ENCODE measurements around the gene ACTG2.

ACTG2 gene

DNA sequence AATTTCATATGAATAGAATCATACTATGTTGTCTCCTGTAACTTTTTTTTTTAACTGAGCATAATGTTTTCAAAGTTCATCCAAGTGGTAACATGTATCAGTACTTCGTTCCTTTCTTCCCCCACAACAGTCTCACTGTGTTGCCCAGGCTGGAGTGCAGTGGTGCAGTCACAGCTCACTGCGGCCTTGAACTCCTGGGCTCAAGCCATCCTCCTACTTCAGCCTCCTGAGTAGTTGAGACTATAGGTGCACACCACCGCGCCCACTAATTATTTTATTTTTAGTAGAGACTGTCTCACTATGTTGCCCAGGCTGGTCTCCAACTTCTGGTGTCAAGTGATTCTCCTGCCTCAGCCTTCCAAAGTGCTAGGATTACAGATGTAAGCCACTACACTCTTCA is 68.5 kb downstream of the ACTG2 start:
- no peak overlapping the region for H3K9ac ChIP-seq (ENCODE audit: low read length)
- no peak overlapping the region for H2BK15ac ChIP-seq (ENCODE audit: low read depth, poor library complexity, severe bottlenecking)
- no peak overlapping the region for H2BK120ac ChIP-seq (ENCODE audit: low read depth, low read length)
- no peak overlapping the region for H2AFZ ChIP-seq (ENCODE audit: low read depth, low read length)
- no peak overlapping the region for H4K91ac ChIP-seq (ENCODE audit: low read length)
- no peak overlapping the region for H2AK5ac ChIP-seq (ENCODE audit: low read length, severe bottlenecking)
- H3K36me3 ChIP-seq (ENCODE audit: control insufficient read depth in 1 of 2, insufficient read depth in 2 of 2, low read depth in 1 of 2, low read length in 2 of 2): peaks cover 23 to 39% of the 10 kb centered on the region in 2 experiments
- H3K4me3 ChIP-seq (ENCODE audit: insufficient read depth in 1 of 2, low read depth in 1 of 2, low read length in 2 of 2): no peak overlapping the region
- H4K8ac ChIP-seq (ENCODE audit: low read length): no peak overlapping the region
- H3K4me1 ChIP-seq (ENCODE audit: control insufficient read depth, insufficient read depth, low read depth, low read length): no peaks in the 10 kb centered on the region
- peaks cover 16% of the 10 kb centered on the region for H3K79me1 ChIP-seq (replicated peaks; ENCODE audit: low read length, poor library complexity, severe bottlenecking)
- no peak overlapping the region for H3K4ac ChIP-seq (ENCODE audit: low read depth in 1 of 2, low read length in 2 of 2)
- H2BK5ac ChIP-seq (ENCODE audit: low read depth, low read length, poor library complexity, severe bottlenecking): no peak overlapping the region
- H3K4me2 ChIP-seq (ENCODE audit: low read length, poor library complexity, severe bottlenecking): no peak overlapping the region
- no peak overlapping the region for H3K27ac ChIP-seq (ENCODE audit: low read length, poor library complexity, severe bottlenecking)
- no peak for DNase-seq
- WGBS: 98% methylated on average over 4 of the region's 4 CpGs
- H3K9me3 ChIP-seq (ENCODE audit: control insufficient read depth, low read length): peaks cover 3% of the 10 kb centered on the region
- no peak overlapping the region for H3K18ac ChIP-seq (ENCODE audit: low read depth in 1 of 2, low read length in 2 of 2)
- no peak overlapping the region for H3K23ac ChIP-seq (ENCODE audit: low read length in 2 of 2)
- no peak overlapping the region for H3K14ac ChIP-seq (ENCODE audit: low read length in 2 of 2)
- H3K27me3 ChIP-seq (ENCODE audit: control insufficient read depth in 1 of 2, insufficient read depth in 1 of 2, low read length in 2 of 2): no peaks in the 10 kb centered on the region
- H2BK12ac ChIP-seq (ENCODE audit: low read length in 2 of 2): no peak overlapping the region

DNA sequence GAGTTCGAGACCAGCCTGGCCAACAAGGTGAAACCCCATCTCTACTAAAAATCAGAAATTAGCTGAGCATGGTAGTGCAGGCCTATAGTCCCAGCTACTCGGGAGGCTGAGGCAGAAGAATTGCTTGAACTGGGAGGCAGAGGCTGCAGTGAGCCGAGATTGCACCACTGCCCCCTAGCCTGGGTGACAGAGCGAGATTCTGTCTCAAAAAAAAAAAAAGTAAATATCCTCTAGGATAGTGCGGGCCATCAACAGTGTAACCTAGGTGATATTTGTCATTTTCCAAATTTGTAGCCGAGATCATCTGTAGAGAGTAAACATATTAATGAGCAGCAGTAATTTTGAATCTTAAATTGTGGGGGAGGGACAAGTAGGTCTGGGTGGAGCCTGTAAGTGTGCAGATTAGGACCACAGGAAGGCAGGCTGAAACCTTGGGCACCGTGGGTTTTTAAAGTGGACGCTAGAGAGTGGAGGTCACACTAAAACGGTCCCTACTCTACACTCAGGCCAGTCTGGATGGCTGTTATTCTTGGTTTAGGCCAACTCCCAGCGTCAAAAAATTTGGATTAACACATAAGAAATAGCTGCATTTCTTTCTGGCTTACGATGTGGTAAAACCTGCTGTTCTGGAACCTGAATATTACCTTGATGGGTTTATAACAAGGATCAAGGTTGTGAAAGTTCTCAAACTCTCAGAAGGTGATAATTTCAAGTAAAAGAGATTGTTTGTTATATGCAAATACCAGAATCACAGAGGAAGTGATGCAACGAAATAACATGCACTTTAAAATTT is 69.2 kb downstream of the ACTG2 start:
- no peak overlapping the region for H3K18ac ChIP-seq (ENCODE audit: low read depth in 1 of 2, low read length in 2 of 2)
- no peak overlapping the region for H2BK5ac ChIP-seq (ENCODE audit: low read depth, low read length, poor library complexity, severe bottlenecking)
- DNase-seq: no peak
- no peak overlapping the region for H3K14ac ChIP-seq (ENCODE audit: low read length in 2 of 2)
- H3K9ac ChIP-seq (ENCODE audit: low read length): no peak overlapping the region
- H3K23ac ChIP-seq (ENCODE audit: low read length in 2 of 2): no peak overlapping the region
- H3K36me3 ChIP-seq (ENCODE audit: control insufficient read depth in 1 of 2, insufficient read depth in 2 of 2, low read depth in 1 of 2, low read length in 2 of 2): peaks cover 19 to 32% of the 10 kb centered on the region in 2 experiments
- no peaks in the 10 kb centered on the region for H3K4me1 ChIP-seq (ENCODE audit: control insufficient read depth, insufficient read depth, low read depth, low read length)
- no peak overlapping the region for H3K4me3 ChIP-seq (ENCODE audit: insufficient read depth in 1 of 2, low read depth in 1 of 2, low read length in 2 of 2)
- 95% methylated on average over 12 of the region's 12 CpGs for WGBS
- no peak overlapping the region for H2AFZ ChIP-seq (ENCODE audit: low read depth, low read length)
- peaks cover 3% of the 10 kb centered on the region for H3K9me3 ChIP-seq (ENCODE audit: control insufficient read depth, low read length)
- H3K27me3 ChIP-seq (ENCODE audit: control insufficient read depth in 1 of 2, insufficient read depth in 1 of 2, low read length in 2 of 2): no peaks in the 10 kb centered on the region
- no peak overlapping the region for H2BK120ac ChIP-seq (ENCODE audit: low read depth, low read length)
- no peak overlapping the region for H3K27ac ChIP-seq (ENCODE audit: low read length, poor library complexity, severe bottlenecking)
- H3K79me1 ChIP-seq (replicated peaks; ENCODE audit: low read length, poor library complexity, severe bottlenecking): peaks cover 11% of the 10 kb centered on the region
- H2BK12ac ChIP-seq (ENCODE audit: low read length in 2 of 2): no peak overlapping the region
- no peak overlapping the region for H4K91ac ChIP-seq (ENCODE audit: low read length)
- no peak overlapping the region for H4K8ac ChIP-seq (ENCODE audit: low read length)
- H3K4me2 ChIP-seq (ENCODE audit: low read length, poor library complexity, severe bottlenecking): no peak overlapping the region
- H2BK15ac ChIP-seq (ENCODE audit: low read depth, poor library complexity, severe bottlenecking): no peak overlapping the region
- no peak overlapping the region for H2AK5ac ChIP-seq (ENCODE audit: low read length, severe bottlenecking)
- no peak overlapping the region for H3K4ac ChIP-seq (ENCODE audit: low read depth in 1 of 2, low read length in 2 of 2)

GRCh38 chr2:73962798-73963197 is 70.0 kb downstream of the ACTG2 start:
- peaks cover 16 to 25% of the 10 kb centered on the region in 2 experiments for H3K36me3 ChIP-seq (ENCODE audit: control insufficient read depth in 1 of 2, insufficient read depth in 2 of 2, low read depth in 1 of 2, low read length in 2 of 2)
- H2BK15ac ChIP-seq (ENCODE audit: low read depth, poor library complexity, severe bottlenecking): no peak overlapping the region
- H2BK12ac ChIP-seq (ENCODE audit: low read length in 2 of 2): no peak overlapping the region
- H3K14ac ChIP-seq (ENCODE audit: low read length in 2 of 2): no peak overlapping the region
- no peak overlapping the region for H3K4ac ChIP-seq (ENCODE audit: low read depth in 1 of 2, low read length in 2 of 2)
- no peaks in the 10 kb centered on the region for H3K4me1 ChIP-seq (ENCODE audit: control insufficient read depth, insufficient read depth, low read depth, low read length)
- 65% methylated on average over 3 of the region's 5 CpGs for WGBS
- no peak overlapping the region for H3K18ac ChIP-seq (ENCODE audit: low read depth in 1 of 2, low read length in 2 of 2)
- no peak overlapping the region for H2BK5ac ChIP-seq (ENCODE audit: low read depth, low read length, poor library complexity, severe bottlenecking)
- H3K27ac ChIP-seq (ENCODE audit: low read length, poor library complexity, severe bottlenecking): no peak overlapping the region
- H2AFZ ChIP-seq (ENCODE audit: low read depth, low read length): no peak overlapping the region
- no peak overlapping the region for H3K23ac ChIP-seq (ENCODE audit: low read length in 2 of 2)
- H4K91ac ChIP-seq (ENCODE audit: low read length): no peak overlapping the region
- peaks cover 3% of the 10 kb centered on the region for H3K9me3 ChIP-seq (ENCODE audit: control insufficient read depth, low read length)
- H2BK120ac ChIP-seq (ENCODE audit: low read depth, low read length): no peak overlapping the region
- H4K8ac ChIP-seq (ENCODE audit: low read length): no peak overlapping the region
- no peak overlapping the region for H3K4me2 ChIP-seq (ENCODE audit: low read length, poor library complexity, severe bottlenecking)
- DNase-seq: no peak
- H3K4me3 ChIP-seq (ENCODE audit: insufficient read depth in 1 of 2, low read depth in 1 of 2, low read length in 2 of 2): no peak overlapping the region
- peaks cover 9% of the 10 kb centered on the region for H3K79me1 ChIP-seq (replicated peaks; ENCODE audit: low read length, poor library complexity, severe bottlenecking)
- no peaks in the 10 kb centered on the region for H3K27me3 ChIP-seq (ENCODE audit: control insufficient read depth in 1 of 2, insufficient read depth in 1 of 2, low read length in 2 of 2)
- no peak overlapping the region for H3K9ac ChIP-seq (ENCODE audit: low read length)
- no peak overlapping the region for H2AK5ac ChIP-seq (ENCODE audit: low read length, severe bottlenecking)

DNA sequence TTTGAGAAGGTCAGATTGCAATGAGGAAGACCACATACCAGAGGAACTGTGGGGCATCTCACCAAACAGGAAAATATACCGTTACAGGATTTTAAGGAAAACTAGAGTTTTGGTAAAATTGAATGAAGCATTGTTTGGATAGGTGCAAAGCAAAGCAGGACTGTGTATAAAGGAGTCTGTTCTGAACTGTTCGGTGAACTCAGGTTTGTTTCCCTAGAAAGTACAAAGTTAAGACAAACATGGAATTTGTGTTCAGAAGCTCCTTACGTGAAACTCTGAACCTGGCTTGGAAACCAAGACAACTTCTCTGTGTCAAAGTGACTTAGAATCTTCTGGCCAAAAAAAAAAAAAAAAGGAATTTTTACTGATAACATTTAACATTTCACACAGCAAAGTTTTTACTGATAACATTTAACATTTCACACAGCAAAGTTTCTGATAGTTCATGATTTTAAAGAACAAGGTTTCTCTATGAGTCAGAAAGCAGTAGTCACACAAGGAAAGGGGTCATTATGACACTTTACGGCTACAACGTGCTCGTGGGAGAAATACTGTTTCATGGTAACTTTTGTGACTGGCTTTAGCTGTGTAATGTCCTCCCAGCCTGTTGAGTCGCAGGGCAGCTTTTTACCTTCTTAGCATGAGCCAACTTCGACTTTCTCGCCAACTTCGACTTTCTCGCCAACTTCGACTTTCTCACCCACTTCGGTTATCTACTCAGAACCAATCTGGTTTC is 70.7 kb downstream of the ACTG2 start:
- Histone ChIP-seq H3K36me3 (ENCODE audit: control insufficient read depth in 1 of 2, insufficient read depth in 2 of 2, low read depth in 1 of 2, low read length in 2 of 2) (peaks cover 16 to 18% of the 10 kb centered on the region in 2 experiments), H3K18ac (ENCODE audit: low read depth in 1 of 2, low read length in 2 of 2) (no peak overlapping the region), H2BK5ac (ENCODE audit: low read depth, low read length, poor library complexity, severe bottlenecking) (no peak overlapping the region), H3K4ac (ENCODE audit: low read depth in 1 of 2, low read length in 2 of 2) (no peak overlapping the region), H3K4me2 (ENCODE audit: low read length, poor library complexity, severe bottlenecking) (no peak overlapping the region), H3K27me3 (ENCODE audit: control insufficient read depth in 1 of 2, insufficient read depth in 1 of 2, low read length in 2 of 2) (no peaks in the 10 kb centered on the region), H4K8ac (ENCODE audit: low read length) (no peak overlapping the region), H2BK15ac (ENCODE audit: low read depth, poor library complexity, severe bottlenecking) (no peak overlapping the region), H2AK5ac (ENCODE audit: low read length, severe bottlenecking) (no peak overlapping the region), H2BK12ac (ENCODE audit: low read length in 2 of 2) (no peak overlapping the region), H2BK120ac (ENCODE audit: low read depth, low read length) (no peak overlapping the region), H3K79me1 (replicated peaks; ENCODE audit: low read length, poor library complexity, severe bottlenecking) (peaks cover 4% of the 10 kb centered on the region), H3K9ac (ENCODE audit: low read length) (no peak overlapping the region), H3K4me3 (ENCODE audit: insufficient read depth in 1 of 2, low read depth in 1 of 2, low read length in 2 of 2) (no peak overlapping the region), H3K9me3 (ENCODE audit: control insufficient read depth, low read length) (peaks cover 3% of the 10 kb centered on the region), H3K14ac (ENCODE audit: low read length in 2 of 2) (no peak overlapping the region), H3K23ac (ENCODE audit: low read length in 2 of 2) (no peak overlapping the region), H3K27ac (ENCODE audit: low read length, poor library complexity, severe bottlenecking) (no peak overlapping the region), H3K4me1 (ENCODE audit: control insufficient read depth, insufficient read depth, low read depth, low read length) (no peaks in the 10 kb centered on the region), H4K91ac (ENCODE audit: low read length) (no peak overlapping the region), H2AFZ (ENCODE audit: low read depth, low read length) (no peak overlapping the region)
- 94% methylated on average over 13 of the region's 13 CpGs for WGBS
- DNase-seq: no peak
